Naive B cell (primary cell): ENCODE measurements around the gene CKMT2. TPM values are rescaled to one million over a fixed set of nuclear protein-coding genes. Genes with fewer than 3 reads are reported as not detected.

Experiments
- ATAC-seq, 2 donors: fragments of 150-1000 bp; cut with Tn5 transposase; 2 replicates each; pipeline ENCODE4 v1.10.0; 2021; ENCODE audit warnings: low read depth in 2 of 2, mild to moderate bottlenecking in 2 of 2, moderate library complexity in 2 of 2
- DNase-seq: peaks from one replicate; pipeline ENCODE4 v3.0.0; 2022
- H3K27ac Mint-ChIP-seq, 6 donors: one replicate each; pipeline ENCODE4 v1.8.0; 2020 to 2022; ENCODE audit warnings: mild to moderate bottlenecking in 6 of 6, mixed read lengths in 6 of 6, moderate library complexity in 5 of 6, inconsistent platforms in 2 of 6
- H3K27me3 Mint-ChIP-seq, 3 donors: one replicate each; pipeline ENCODE4 v1.8.0; 2021 to 2022; ENCODE audit warnings: mixed read lengths in 3 of 3, mild to moderate bottlenecking in 1 of 3
- H3K36me3 Mint-ChIP-seq, 2 donors: one replicate each; pipeline ENCODE4 v1.8.0; 2020 to 2022; ENCODE audit warnings: mixed read lengths in 2 of 2, inconsistent platforms in 1 of 2, mild to moderate bottlenecking in 1 of 2
- H3K4me1 Mint-ChIP-seq, 3 donors: one replicate each; pipeline ENCODE4 v1.8.0; 2020 to 2022; ENCODE audit warnings: mixed read lengths in 3 of 3, inconsistent platforms in 1 of 3, mild to moderate bottlenecking in 1 of 3, moderate library complexity in 1 of 3
- H3K4me3 Mint-ChIP-seq, 8 donors: one replicate each; pipeline ENCODE4 v1.8.0; 2020 to 2022; ENCODE audit warnings: mild to moderate bottlenecking in 8 of 8, mixed read lengths in 8 of 8, moderate library complexity in 8 of 8, inconsistent platforms in 2 of 8
- H3K9me3 Mint-ChIP-seq, 7 donors: one replicate each; pipeline ENCODE4 v1.8.0; 2020 to 2022; ENCODE audit warnings: mixed read lengths in 7 of 7, mild to moderate bottlenecking in 5 of 7, inconsistent platforms in 2 of 7, moderate library complexity in 1 of 7
- polyA plus RNA-seq, 6 donors: library from polyadenylated mRNA; unstranded; fragments of 300-500 nt; fragmentation: Illumina TruSeq; gene quantifications; one replicate each; pipeline ENCODE4 v1.2.3, GENCODE V29; 2021; ENCODE audit warnings: low read depth in 6 of 6

The CKMT2 gene
- not detected for polyA plus RNA-seq

- Mint-ChIP-seq H3K4me1 (peaks cover 3 to 10% (median 4%) of the 10 kb centered on the region in 3 donors), H3K27me3 (peaks cover 0 to 17% (median 0%) of the 10 kb centered on the region in 3 donors), H3K36me3 (peaks cover 0 to 8% of the 10 kb centered on the region in 2 donors), H3K9me3 (peaks cover 0 to 5% (median 0%) of the 10 kb centered on the region in 7 donors), H3K27ac (peak within 1 kb of the TSS in 1 of 6 donors; percentile 87), H3K4me3 (peak within 1 kb of the TSS in 3 of 8 donors; percentile 29 to 69 (median 35))
- ATAC-seq (no peak), DNase-seq (no peak)
These were observed at the start of gene CKMT2 for GRCh38 chr5:81233080-81233634. TSS of gene CKMT2 (plus strand) at chr5:81233322. CDS start at chr5:81251133, 17,811 bp downstream.

- no peak overlapping the region for H3K4me3 Mint-ChIP-seq
- no peaks in the 10 kb centered on the region for H3K27me3 Mint-ChIP-seq
These were observed 49.0 kb upstream of the CKMT2 start for GRCh38 chr5:81183811-81184748.

GRCh38 chr5:81184749-81185110, 48.4 kb upstream of the CKMT2 start:
- no peaks in the 10 kb centered on the region for H3K9me3 Mint-ChIP-seq
- H3K27me3 Mint-ChIP-seq, result no peaks in the 10 kb centered on the region
- H3K4me3 Mint-ChIP-seq, result no peak overlapping the region
- ATAC-seq (no peak), DNase-seq (no peak)
- no peaks in the 10 kb centered on the region for H3K36me3 Mint-ChIP-seq
- H3K27ac Mint-ChIP-seq, result no peak overlapping the region
- peaks cover 12 to 24% (median 17%) of the 10 kb centered on the region in 3 donors for H3K4me1 Mint-ChIP-seq

More at GRCh38 chr5:81183811-81184748, 49.0 kb upstream of the CKMT2 start:
- H3K4me1 Mint-ChIP-seq, result peaks cover 12 to 24% (median 17%) of the 10 kb centered on the region in 3 donors
- H3K27ac Mint-ChIP-seq, result peak overlapping the region in 1 of 6 donors; percentile 33
- DNase-seq (no peak), ATAC-seq (no peak)
- no peaks in the 10 kb centered on the region for H3K9me3 Mint-ChIP-seq
- no peaks in the 10 kb centered on the region for H3K36me3 Mint-ChIP-seq

GRCh38 chr5:81187885-81188284, 45.2 kb upstream of the CKMT2 start:
- no peaks in the 10 kb centered on the region for H3K36me3 Mint-ChIP-seq
- no peaks in the 10 kb centered on the region for H3K9me3 Mint-ChIP-seq
- H3K4me3 Mint-ChIP-seq, result no peak overlapping the region
- peak overlapping the region in 1 of 6 donors; percentile 54 for H3K27ac Mint-ChIP-seq
- DNase-seq (no peak), ATAC-seq (no peak)
- H3K4me1 Mint-ChIP-seq, result peaks cover 0 to 9% (median 2%) of the 10 kb centered on the region in 3 donors
- H3K27me3 Mint-ChIP-seq, result peaks cover 0 to 12% (median 0%) of the 10 kb centered on the region in 3 donors

- Mint-ChIP-seq H3K27me3 (peaks cover 0 to 14% (median 0%) of the 10 kb centered on the region in 3 donors), H3K9me3 (no peaks in the 10 kb centered on the region), H3K27ac (no peak overlapping the region), H3K4me1 (peaks cover 0 to 9% (median 0%) of the 10 kb centered on the region in 3 donors), H3K36me3 (no peaks in the 10 kb centered on the region), H3K4me3 (no peak overlapping the region)
- no peak for DNase-seq
- ATAC-seq, result no peak
These were observed 44.2 kb upstream of the CKMT2 start for GRCh38 chr5:81188962-81189361.

GRCh38 chr5:81189875-81190498, 43.1 kb upstream of the CKMT2 start:
- Mint-ChIP-seq H3K9me3 (no peaks in the 10 kb centered on the region), H3K4me1 (peaks cover 2 to 13% (median 5%) of the 10 kb centered on the region in 3 donors), H3K27me3 (peaks cover 4 to 20% (median 4%) of the 10 kb centered on the region in 3 donors), H3K4me3 (no peak overlapping the region), H3K36me3 (no peaks in the 10 kb centered on the region), H3K27ac (peak overlapping the region in 1 of 6 donors; percentile 60)
- ATAC-seq (no peak), DNase-seq (no peak)

GRCh38 chr5:81191726-81192372, 41.3 kb upstream of the CKMT2 start:
- Mint-ChIP-seq H3K36me3 (no peaks in the 10 kb centered on the region), H3K27ac (no peak overlapping the region), H3K9me3 (no peaks in the 10 kb centered on the region), H3K4me3 (no peak overlapping the region), H3K4me1 (peaks cover 4 to 16% (median 8%) of the 10 kb centered on the region in 3 donors), H3K27me3 (peaks cover 6 to 33% (median 13%) of the 10 kb centered on the region in 3 donors)
- ATAC-seq (no peak), DNase-seq (no peak)

GRCh38 chr5:81192373-81192750, 40.8 kb upstream of the CKMT2 start:
- Mint-ChIP-seq H3K4me3 (no peak overlapping the region), H3K4me1 (peaks cover 4 to 16% (median 8%) of the 10 kb centered on the region in 3 donors), H3K36me3 (no peaks in the 10 kb centered on the region), H3K9me3 (no peaks in the 10 kb centered on the region), H3K27ac (no peak overlapping the region), H3K27me3 (peaks cover 6 to 34% (median 14%) of the 10 kb centered on the region in 3 donors)
- DNase-seq, result no peak
- no peak for ATAC-seq

GRCh38 chr5:81194633-81195334, 38.3 kb upstream of the CKMT2 start:
- H3K4me1 Mint-ChIP-seq, result peaks cover 4 to 8% (median 7%) of the 10 kb centered on the region in 3 donors
- peaks cover 6 to 34% (median 14%) of the 10 kb centered on the region in 3 donors for H3K27me3 Mint-ChIP-seq
- H3K9me3 Mint-ChIP-seq, result no peaks in the 10 kb centered on the region
- no peak overlapping the region for H3K27ac Mint-ChIP-seq
- no peaks in the 10 kb centered on the region for H3K36me3 Mint-ChIP-seq
- H3K4me3 Mint-ChIP-seq, result peak overlapping the region in 6 of 8 donors; percentile 24 to 78 (median 49)
- DNase-seq (peak; percentile 44), ATAC-seq (peak; percentile 73 to 80)

GRCh38 chr5:81195335-81195929, 37.7 kb upstream of the CKMT2 start:
- Mint-ChIP-seq H3K27ac (no peak overlapping the region), H3K9me3 (no peaks in the 10 kb centered on the region), H3K27me3 (peaks cover 6 to 34% (median 14%) of the 10 kb centered on the region in 3 donors), H3K36me3 (no peaks in the 10 kb centered on the region), H3K4me1 (peaks cover 4 to 8% (median 7%) of the 10 kb centered on the region in 3 donors), H3K4me3 (peak overlapping the region in 3 of 8 donors; percentile 24 to 69 (median 63))
- DNase-seq (no peak), ATAC-seq (no peak)

- Mint-ChIP-seq H3K36me3 (no peaks in the 10 kb centered on the region), H3K4me3 (no peak overlapping the region), H3K9me3 (no peaks in the 10 kb centered on the region), H3K4me1 (no peaks in the 10 kb centered on the region), H3K27ac (no peak overlapping the region), H3K27me3 (no peaks in the 10 kb centered on the region)
- ATAC-seq (no peak), DNase-seq (no peak)
These were observed 30.5 kb upstream of the CKMT2 start for GRCh38 chr5:81202655-81203054.

GRCh38 chr5:81203729-81204128, 29.4 kb upstream of the CKMT2 start:
- H3K4me1 Mint-ChIP-seq, result no peaks in the 10 kb centered on the region
- no peak for ATAC-seq
- no peaks in the 10 kb centered on the region for H3K36me3 Mint-ChIP-seq
- no peaks in the 10 kb centered on the region for H3K27me3 Mint-ChIP-seq
- H3K4me3 Mint-ChIP-seq, result no peak overlapping the region
- no peaks in the 10 kb centered on the region for H3K9me3 Mint-ChIP-seq
- DNase-seq, result no peak
- no peak overlapping the region for H3K27ac Mint-ChIP-seq
